Liver (tissue), 9 donors: ENCODE data around the gene NR4A1. TPM values are rescaled to one million over a fixed set of nuclear protein-coding genes. Genes with fewer than 3 reads are reported as not detected.

Experiments used
- DNase-seq: peaks from one replicate; pipeline ENCODE4 v3.0.0-alpha.2; 2017; ENCODE audit warnings: low spot score
- H3K27ac ChIP-seq, 2 donors: one replicate each; pipeline ENCODE4 v1.7.0; 2013; ENCODE audit warnings: inconsistent platforms in 2 of 2, low read length in 2 of 2, control low read depth in 1 of 2, low read depth in 1 of 2, mild to moderate bottlenecking in 1 of 2
- H3K27me3 ChIP-seq, 4 donors: one replicate each; pipeline versions ENCODE4 v1.6.1 to v1.7.0; 2013; ENCODE audit warnings: low read length in 3 of 4, inconsistent platforms in 1 of 4, mild to moderate bottlenecking in 1 of 4, moderate library complexity in 1 of 4; ENCODE audit not compliant: control insufficient read depth in 4 of 4, insufficient read depth in 4 of 4
- H3K36me3 ChIP-seq, 4 donors: one replicate each; pipeline versions ENCODE4 v1.6.1 to v1.7.0; 2013; ENCODE audit warnings: low read length in 3 of 4, mild to moderate bottlenecking in 3 of 4, low read depth in 1 of 4, moderate library complexity in 1 of 4; ENCODE audit not compliant: control insufficient read depth in 4 of 4, insufficient read depth in 3 of 4
- H3K4me1 ChIP-seq, 4 donors: one replicate each; pipeline versions ENCODE4 v1.6.1 to v1.7.0; 2013; ENCODE audit warnings: low read length in 3 of 4, mild to moderate bottlenecking in 3 of 4, moderate library complexity in 1 of 4; ENCODE audit not compliant: control insufficient read depth in 4 of 4, insufficient read depth in 4 of 4
- H3K4me3 ChIP-seq, 3 donors: one replicate each; pipeline versions ENCODE4 v1.6.1 to v1.7.0; 2013; ENCODE audit warnings: low read length in 3 of 3, control low read depth in 1 of 3, low read depth in 1 of 3, mild to moderate bottlenecking in 1 of 3
- H3K9ac ChIP-seq, 2 donors: one replicate each; pipeline ENCODE4 v1.7.0; 2013; ENCODE audit warnings: low read length in 2 of 2, mild to moderate bottlenecking in 2 of 2, moderate library complexity in 2 of 2, control low read depth in 1 of 2, low read depth in 1 of 2
- H3K9me3 ChIP-seq, 4 donors: one replicate each; pipeline versions ENCODE4 v1.6.1 to v1.7.0; 2013; ENCODE audit warnings: low read length in 3 of 4; ENCODE audit not compliant: control insufficient read depth in 4 of 4
- EGR1 ChIP-seq, 2 donors: IDR thresholded peaks; 2 replicates each; pipeline ENCODE4 v1.6.1; 2016 to 2018; ENCODE audit warnings: antibody characterized with exemption in 2 of 2, low read depth in 2 of 2
- FOXA1 ChIP-seq: IDR thresholded peaks from 2 replicates; pipeline ENCODE4 v1.6.1; 2016; ENCODE audit warnings: antibody characterized with exemption
- GABPA ChIP-seq, 2 donors: IDR thresholded peaks in 1 of 2; conservative IDR thresholded peaks in 1 of 2; 2 replicates each; pipeline ENCODE4 v1.6.1; 2016; ENCODE audit warnings: antibody characterized with exemption in 2 of 2, mild to moderate bottlenecking in 1 of 2, moderate library complexity in 1 of 2
- HNF4A ChIP-seq, 2 donors: conservative IDR thresholded peaks; 2 replicates each; pipeline ENCODE4 v1.6.1; 2016; ENCODE audit warnings: antibody characterized with exemption in 2 of 2, mild to moderate bottlenecking in 2 of 2
- HNF4G ChIP-seq: IDR thresholded peaks from 2 replicates; pipeline ENCODE4 v1.6.1; 2016; ENCODE audit warnings: antibody characterized with exemption
- JUND ChIP-seq, 2 donors: IDR thresholded peaks; 2 replicates each; pipeline ENCODE4 v1.6.1; 2016; ENCODE audit warnings: antibody characterized with exemption in 2 of 2
- MAX ChIP-seq: IDR thresholded peaks from 2 replicates; pipeline ENCODE4 v1.6.1; 2016; ENCODE audit warnings: antibody characterized with exemption
- RAD21 ChIP-seq, 2 donors: IDR thresholded peaks; 2 replicates each; pipeline ENCODE4 v1.6.1; 2016; ENCODE audit warnings: antibody characterized with exemption in 2 of 2, mild to moderate bottlenecking in 2 of 2
- SP1 ChIP-seq: IDR thresholded peaks from 2 replicates; pipeline ENCODE4 v1.6.1; 2018; ENCODE audit warnings: antibody characterized with exemption, mild to moderate bottlenecking
- TAF1 ChIP-seq: conservative IDR thresholded peaks from 2 replicates; pipeline ENCODE4 v1.6.1; 2016; ENCODE audit warnings: antibody characterized with exemption, mild to moderate bottlenecking
- WGBS: extraction: QIAGEN DNeasy Blood & Tissue Kit; methylation state at CpG from one replicate; pipeline ENCODE4 v1.1.7; 2013; 5-methylcytosine and 5-hydroxymethylcytosine counted together
- polyA plus RNA-seq, 2 donors: library from polyadenylated mRNA; stranded (reverse) in 1 of 2; unstranded in 1 of 2; fragments of 200-250 nt in 1 of 2; fragments of >200 nt in 1 of 2; fragmentation: Nextera tagmentation in 1 of 2; extraction: Ambion mirVana in 1 of 2; gene quantifications; one replicate each; pipeline versions ENCODE4 v1.2.1 to v1.2.3, GENCODE V29; 2013 to 2015
- total RNA-seq, 2 donors: library from RNA; depleted of rRNA; stranded (reverse); fragments of >200 nt; gene quantifications; one replicate each; pipeline ENCODE4 v1.2.3, GENCODE V29; 2014
- TF ChIP-seq, protein P1 (sequence below): IDR thresholded peaks from 2 replicates; pipeline ENCODE4 v1.6.1; 2016; ENCODE audit warnings: antibody characterized with exemption
- TF ChIP-seq, protein P2 (sequence below): IDR thresholded peaks from 2 replicates; pipeline ENCODE4 v1.6.1; 2016; ENCODE audit warnings: antibody characterized with exemption, mild to moderate bottlenecking
- TF ChIP-seq, protein P3 (sequence below): IDR thresholded peaks from 2 replicates; pipeline ENCODE4 v1.6.1; 2016; ENCODE audit warnings: antibody characterized with exemption
- donor health status: healthy.
- donor health status: healthy.
- donor health status: healthy.
- donor health status: healthy.
- donor health status: healthy.

Gene NR4A1
- total and polyA plus RNA-seq, 4 donors: 0.79 to 5.8 (median 3.4) TPM

GRCh38 chr12:52053536-52054209 lies 2.4 kb downstream of the NR4A1 start:
- no peak for DNase-seq
- Histone ChIP-seq H3K27me3 (no peaks in the 10 kb centered on the region), H3K9me3 (no peaks in the 10 kb centered on the region), H3K4me1 (peaks cover 0 to 12% (median 8%) of the 10 kb centered on the region in 4 donors), H3K36me3 (peaks cover 0 to 18% (median 2%) of the 10 kb centered on the region in 4 donors), H3K9ac (no peak overlapping the region), H3K27ac (no peak overlapping the region), H3K4me3 (no peak overlapping the region)
- WGBS: 93% methylated on average over 9 of the region's 9 CpGs
- TF ChIP-seq GABPA (IDR thresholded peaks at IDR 0.05 in 1 of 2, conservative IDR thresholded peaks at IDR 0.05 in 1 of 2) (no peak), RAD21 (IDR thresholded peaks at IDR 0.05) (no peak), SP1 (no peak), FOXA1 (no peak), MAX (no peak), JUND (IDR thresholded peaks at IDR 0.05) (no peak), TAF1 (no peak), EGR1 (IDR thresholded peaks at IDR 0.05; ENCODE audit: low read depth in 2 of 2) (no peak), HNF4G (no peak), HNF4A (conservative IDR thresholded peaks at IDR 0.05) (no peak)
- TF ChIP-seq, protein P1, sequence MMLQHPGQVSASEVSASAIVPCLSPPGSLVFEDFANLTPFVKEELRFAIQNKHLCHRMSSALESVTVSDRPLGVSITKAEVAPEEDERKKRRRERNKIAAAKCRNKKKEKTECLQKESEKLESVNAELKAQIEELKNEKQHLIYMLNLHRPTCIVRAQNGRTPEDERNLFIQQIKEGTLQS: no peak
- TF ChIP-seq, protein P2, sequence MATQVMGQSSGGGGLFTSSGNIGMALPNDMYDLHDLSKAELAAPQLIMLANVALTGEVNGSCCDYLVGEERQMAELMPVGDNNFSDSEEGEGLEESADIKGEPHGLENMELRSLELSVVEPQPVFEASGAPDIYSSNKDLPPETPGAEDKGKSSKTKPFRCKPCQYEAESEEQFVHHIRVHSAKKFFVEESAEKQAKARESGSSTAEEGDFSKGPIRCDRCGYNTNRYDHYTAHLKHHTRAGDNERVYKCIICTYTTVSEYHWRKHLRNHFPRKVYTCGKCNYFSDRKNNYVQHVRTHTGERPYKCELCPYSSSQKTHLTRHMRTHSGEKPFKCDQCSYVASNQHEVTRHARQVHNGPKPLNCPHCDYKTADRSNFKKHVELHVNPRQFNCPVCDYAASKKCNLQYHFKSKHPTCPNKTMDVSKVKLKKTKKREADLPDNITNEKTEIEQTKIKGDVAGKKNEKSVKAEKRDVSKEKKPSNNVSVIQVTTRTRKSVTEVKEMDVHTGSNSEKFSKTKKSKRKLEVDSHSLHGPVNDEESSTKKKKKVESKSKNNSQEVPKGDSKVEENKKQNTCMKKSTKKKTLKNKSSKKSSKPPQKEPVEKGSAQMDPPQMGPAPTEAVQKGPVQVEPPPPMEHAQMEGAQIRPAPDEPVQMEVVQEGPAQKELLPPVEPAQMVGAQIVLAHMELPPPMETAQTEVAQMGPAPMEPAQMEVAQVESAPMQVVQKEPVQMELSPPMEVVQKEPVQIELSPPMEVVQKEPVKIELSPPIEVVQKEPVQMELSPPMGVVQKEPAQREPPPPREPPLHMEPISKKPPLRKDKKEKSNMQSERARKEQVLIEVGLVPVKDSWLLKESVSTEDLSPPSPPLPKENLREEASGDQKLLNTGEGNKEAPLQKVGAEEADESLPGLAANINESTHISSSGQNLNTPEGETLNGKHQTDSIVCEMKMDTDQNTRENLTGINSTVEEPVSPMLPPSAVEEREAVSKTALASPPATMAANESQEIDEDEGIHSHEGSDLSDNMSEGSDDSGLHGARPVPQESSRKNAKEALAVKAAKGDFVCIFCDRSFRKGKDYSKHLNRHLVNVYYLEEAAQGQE: no peak
- TF ChIP-seq, protein P3, sequence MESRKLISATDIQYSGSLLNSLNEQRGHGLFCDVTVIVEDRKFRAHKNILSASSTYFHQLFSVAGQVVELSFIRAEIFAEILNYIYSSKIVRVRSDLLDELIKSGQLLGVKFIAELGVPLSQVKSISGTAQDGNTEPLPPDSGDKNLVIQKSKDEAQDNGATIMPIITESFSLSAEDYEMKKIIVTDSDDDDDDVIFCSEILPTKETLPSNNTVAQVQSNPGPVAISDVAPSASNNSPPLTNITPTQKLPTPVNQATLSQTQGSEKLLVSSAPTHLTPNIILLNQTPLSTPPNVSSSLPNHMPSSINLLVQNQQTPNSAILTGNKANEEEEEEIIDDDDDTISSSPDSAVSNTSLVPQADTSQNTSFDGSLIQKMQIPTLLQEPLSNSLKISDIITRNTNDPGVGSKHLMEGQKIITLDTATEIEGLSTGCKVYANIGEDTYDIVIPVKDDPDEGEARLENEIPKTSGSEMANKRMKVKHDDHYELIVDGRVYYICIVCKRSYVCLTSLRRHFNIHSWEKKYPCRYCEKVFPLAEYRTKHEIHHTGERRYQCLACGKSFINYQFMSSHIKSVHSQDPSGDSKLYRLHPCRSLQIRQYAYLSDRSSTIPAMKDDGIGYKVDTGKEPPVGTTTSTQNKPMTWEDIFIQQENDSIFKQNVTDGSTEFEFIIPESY: no peak

DNA sequence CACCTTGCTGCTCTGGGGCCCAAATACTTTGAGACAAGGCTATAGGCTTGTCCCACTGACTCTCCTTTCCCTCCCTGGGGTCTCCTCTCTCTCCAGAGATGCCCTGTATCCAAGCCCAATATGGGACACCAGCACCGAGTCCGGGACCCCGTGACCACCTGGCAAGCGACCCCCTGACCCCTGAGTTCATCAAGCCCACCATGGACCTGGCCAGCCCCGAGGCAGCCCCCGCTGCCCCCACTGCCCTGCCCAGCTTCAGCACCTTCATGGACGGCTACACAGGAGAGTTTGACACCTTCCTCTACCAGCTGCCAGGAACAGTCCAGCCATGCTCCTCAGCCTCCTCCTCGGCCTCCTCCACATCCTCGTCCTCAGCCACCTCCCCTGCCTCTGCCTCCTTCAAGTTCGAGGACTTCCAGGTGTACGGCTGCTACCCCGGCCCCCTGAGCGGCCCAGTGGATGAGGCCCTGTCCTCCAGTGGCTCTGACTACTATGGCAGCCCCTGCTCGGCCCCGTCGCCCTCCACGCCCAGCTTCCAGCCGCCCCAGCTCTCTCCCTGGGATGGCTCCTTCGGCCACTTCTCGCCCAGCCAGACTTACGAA lies 3.1 kb downstream of the NR4A1 start:
- H3K27ac ChIP-seq: no peak overlapping the region

More for the DNA sequence above, 3.1 kb downstream of the NR4A1 start:
- DNase-seq: no peak
- Histone ChIP-seq H3K4me3 (no peak overlapping the region), H3K4me1 (peaks cover 0 to 12% (median 7%) of the 10 kb centered on the region in 4 donors), H3K9ac (no peak overlapping the region), H3K9me3 (no peaks in the 10 kb centered on the region), H3K36me3 (peaks cover 0 to 18% (median 2%) of the 10 kb centered on the region in 4 donors), H3K27me3 (no peaks in the 10 kb centered on the region)
- TF ChIP-seq JUND (IDR thresholded peaks at IDR 0.05): no peak
- no peak for TF ChIP-seq RAD21 (IDR thresholded peaks at IDR 0.05)
- TF ChIP-seq TAF1: no peak
- TF ChIP-seq SP1: no peak
- no peak for TF ChIP-seq GABPA (IDR thresholded peaks at IDR 0.05 in 1 of 2, conservative IDR thresholded peaks at IDR 0.05 in 1 of 2)
- no peak for TF ChIP-seq MAX
- 93% methylated on average over 21 of the region's 21 CpGs for WGBS
